H1 (cell line): ENCODE measurements around the gene DRAP1. TPM values are rescaled to one million over a fixed set of nuclear protein-coding genes. Genes with fewer than 3 reads are reported as not detected.
A peak's percentile ranks its signal among the peaks of the same experiment; 100 is the strongest.

Source experiments
- CTCF ChIA-PET: fragments of 300-600 bp; sonication (Branson Sonifier 250); formaldehyde crosslinking; loops from one replicate; lab custom pipeline; 2021; ENCODE audit not compliant: partially characterized antibody; lab: Charles Lee
- POLR2A ChIA-PET: fragments of 300-600 bp; sonication (Branson Sonifier 250); formaldehyde crosslinking; loops from one replicate; lab custom pipeline; 2021; ENCODE audit warnings: inconsistent platforms; ENCODE audit not compliant: partially characterized antibody; lab: Charles Lee
- DNase-seq, 2 experiments: peaks; one replicate each; pipeline versions ENCODE4 v3.0.0 to v3.0.0-alpha.2; 2010 to 2022; ENCODE audit warnings: low spot score in 2 of 2, low read depth in 1 of 2, mixed read lengths in 1 of 2
- FAIRE-seq: peaks from 2 replicates; lab custom pipeline; 2011; peaks lifted over from hg19 to GRCh38; lab: Jason Lieb, UNC
- H2AFZ ChIP-seq: 2 replicates; pipeline ENCODE4 v1.8.1; 2012; ENCODE audit warnings: low read length, inconsistent platforms
- H2AK5ac ChIP-seq: 2 replicates; pipeline ENCODE4 v1.6.1; 2013; ENCODE audit warnings: low read depth, low read length
- H2BK120ac ChIP-seq: replicated peaks from 2 replicates; pipeline ENCODE3; 2013; ENCODE audit warnings: low read depth, low read length, inconsistent platforms
- H2BK12ac ChIP-seq: 2 replicates; pipeline ENCODE4 v1.6.1; 2013; ENCODE audit warnings: low read depth, low read length
- H2BK15ac ChIP-seq: 2 replicates; pipeline ENCODE4 v1.6.1; 2013; ENCODE audit warnings: low read length
- H2BK20ac ChIP-seq: 2 replicates; pipeline ENCODE4 v1.6.1; 2013; ENCODE audit warnings: low read length
- H2BK5ac ChIP-seq: 2 replicates; pipeline ENCODE4 v1.6.1; 2013; ENCODE audit warnings: low read depth, low read length
- H3K14ac ChIP-seq: 2 replicates; pipeline ENCODE4 v1.6.1; 2013; ENCODE audit warnings: inconsistent platforms; ENCODE audit not compliant: insufficient read length
- H3K18ac ChIP-seq: 2 replicates; pipeline ENCODE4 v1.6.1; 2013; ENCODE audit warnings: low read length; ENCODE audit errors: extremely low read depth
- H3K23ac ChIP-seq: 2 replicates; pipeline ENCODE4 v1.6.1; 2013; ENCODE audit warnings: inconsistent platforms; ENCODE audit not compliant: insufficient read length
- H3K23me2 ChIP-seq: 2 replicates; pipeline ENCODE4 v1.6.1; 2013; ENCODE audit warnings: low read depth, low read length
- H3K27ac ChIP-seq: 2 replicates; pipeline ENCODE4 v1.6.1; 2011; ENCODE audit warnings: low read depth, low read length, inconsistent platforms
- H3K27me3 ChIP-seq, 4 experiments: replicated peaks in 1 of 4; 1 replicate in 1 of 4; 2 replicates in 3 of 4; pipeline versions ENCODE4 v1.6.1 to v1.8.1; 2011 to 2013; ENCODE audit warnings: low read length in 3 of 4, mild to moderate bottlenecking in 3 of 4, inconsistent platforms in 2 of 4, mixed read lengths in 2 of 4, moderate library complexity in 1 of 4; ENCODE audit not compliant: control insufficient read depth in 3 of 4, insufficient read depth in 3 of 4; ENCODE audit errors: extremely low read depth in 1 of 4
- H3K36me3 ChIP-seq, 4 experiments: 2 replicates each; pipeline versions ENCODE4 v1.6.1 to v1.8.1; 2011 to 2013; ENCODE audit warnings: mild to moderate bottlenecking in 4 of 4, low read length in 3 of 4, moderate library complexity in 2 of 4, control low read depth in 1 of 4, inconsistent platforms in 1 of 4; ENCODE audit not compliant: insufficient read depth in 4 of 4, control insufficient read depth in 2 of 4
- H3K4ac ChIP-seq: replicated peaks from 2 replicates; pipeline ENCODE3; 2013; ENCODE audit warnings: low read length, low read depth, mixed read lengths, inconsistent platforms; ENCODE audit not compliant: insufficient read length
- H3K4me1 ChIP-seq, 4 experiments: replicated peaks in 1 of 4; 1 replicate in 1 of 4; 2 replicates in 3 of 4; pipeline versions ENCODE4 v1.6.1 to v1.8.1; 2011 to 2013; ENCODE audit warnings: low read length in 3 of 4, inconsistent platforms in 2 of 4, mixed read lengths in 1 of 4; ENCODE audit not compliant: insufficient read depth in 4 of 4, control insufficient read depth in 3 of 4
- H3K4me2 ChIP-seq, 2 experiments: 2 replicates each; pipeline versions ENCODE4 v1.6.1 to v1.8.1; 2011 to 2013; ENCODE audit warnings: low read depth in 2 of 2, low read length in 2 of 2, control low read depth in 1 of 2, inconsistent platforms in 1 of 2, mild to moderate bottlenecking in 1 of 2; ENCODE audit not compliant: insufficient read depth in 1 of 2
- H3K4me3 ChIP-seq, 4 experiments: fragments of 200-600, 300-600 bp in 1 of 4; sonication (generic), shearing (Covaris generic), sonication (Bioruptor Twin) in 1 of 4; 2 replicates each; pipeline versions ENCODE4 v1.5.1 to v1.8.1; 2011 to 2016; ENCODE audit warnings: low read length in 4 of 4, low read depth in 3 of 4, control low read depth in 2 of 4, inconsistent platforms in 2 of 4, mild to moderate bottlenecking in 2 of 4, mixed read lengths in 1 of 4, moderate library complexity in 1 of 4; ENCODE audit not compliant: insufficient read depth in 2 of 4; ENCODE audit errors: extremely low read depth in 1 of 4
- H3K56ac ChIP-seq: replicated peaks from 2 replicates; pipeline ENCODE3; 2013; ENCODE audit warnings: low read depth, mild to moderate bottlenecking, mixed read lengths, low read length, inconsistent platforms; ENCODE audit not compliant: insufficient read length
- H3K79me1 ChIP-seq: 2 replicates; pipeline ENCODE4 v1.6.1; 2013; ENCODE audit warnings: low read depth, low read length, control low read depth
- H3K79me2 ChIP-seq, 2 experiments: 2 replicates each; pipeline versions ENCODE4 v1.6.1 to v1.8.1; 2012 to 2013; ENCODE audit warnings: low read length in 2 of 2, mild to moderate bottlenecking in 2 of 2, inconsistent platforms in 1 of 2; ENCODE audit not compliant: insufficient read depth in 2 of 2, control insufficient read depth in 1 of 2
- H3K9ac ChIP-seq, 4 experiments: replicated peaks in 1 of 4; 1 replicate in 1 of 4; 2 replicates in 3 of 4; pipeline versions ENCODE4 v1.6.1 to v1.8.1; 2011 to 2013; ENCODE audit warnings: low read depth in 3 of 4, low read length in 3 of 4, control low read depth in 2 of 4, mild to moderate bottlenecking in 2 of 4, moderate library complexity in 2 of 4, inconsistent platforms in 1 of 4; ENCODE audit errors: extremely low read depth in 1 of 4
- H3K9me3 ChIP-seq, 2 experiments: 2 replicates each; pipeline versions ENCODE4 v1.6.1 to v1.8.1; 2012 to 2013; ENCODE audit warnings: mild to moderate bottlenecking in 2 of 2, moderate library complexity in 2 of 2, control low read depth in 1 of 2, inconsistent platforms in 1 of 2, low read depth in 1 of 2, low read length in 1 of 2, mixed read lengths in 1 of 2; ENCODE audit not compliant: insufficient read depth in 2 of 2
- H4K20me1 ChIP-seq, 2 experiments: replicated peaks in 1 of 2; 2 replicates each; pipeline versions ENCODE3 to v1.8.1; 2011 to 2013; ENCODE audit warnings: inconsistent platforms in 2 of 2, low read length in 2 of 2, mild to moderate bottlenecking in 1 of 2; ENCODE audit not compliant: insufficient read depth in 2 of 2, control insufficient read depth in 1 of 2
- H4K5ac ChIP-seq: 2 replicates; pipeline ENCODE4 v1.6.1; 2013; ENCODE audit warnings: low read length, low read depth, mixed read lengths, inconsistent platforms; ENCODE audit not compliant: insufficient read length
- H4K8ac ChIP-seq: 2 replicates; pipeline ENCODE4 v1.8.0; 2013; ENCODE audit warnings: mild to moderate bottlenecking, moderate library complexity, low read length, inconsistent platforms; ENCODE audit not compliant: insufficient read depth; ENCODE audit errors: extremely low read depth
- H4K91ac ChIP-seq: replicated peaks from 2 replicates; pipeline ENCODE3; 2013; ENCODE audit warnings: low read length, mixed read lengths, inconsistent platforms; ENCODE audit not compliant: insufficient read length
- ASH2L ChIP-seq: fragments of 200-600, 300-600 bp; sonication (generic); IDR thresholded peaks from one replicate; pipeline ENCODE4 v1.7.1; 2017; ENCODE audit warnings: low read length
- HDAC6 ChIP-seq: IDR thresholded peaks from one replicate; pipeline ENCODE4 v1.7.1; 2012; ENCODE audit warnings: low read depth, mild to moderate bottlenecking, inconsistent platforms, low read length, moderate library complexity
- JUND ChIP-seq: IDR thresholded peaks from 2 replicates; pipeline ENCODE4 v1.6.1; 2011; ENCODE audit warnings: mild to moderate bottlenecking, improper control_type of control experiment, low read length
- KDM1A ChIP-seq: fragments of 200-600, 300-600 bp; sonication (generic); IDR thresholded peaks from 2 replicates; pipeline ENCODE4 v1.7.1; 2016; ENCODE audit warnings: mild to moderate bottlenecking, low read length, borderline replicate concordance
- KDM4A ChIP-seq: IDR thresholded peaks from one replicate; pipeline ENCODE4 v1.7.1; 2012; ENCODE audit warnings: low read depth, mild to moderate bottlenecking, moderate library complexity, low read length, inconsistent platforms; ENCODE audit not compliant: severe bottlenecking
- NANOG ChIP-seq: IDR thresholded peaks from 2 replicates; pipeline ENCODE4 v1.6.1; 2011; ENCODE audit warnings: low read length, low read depth, mild to moderate bottlenecking, inconsistent platforms; ENCODE audit not compliant: insufficient read depth, poor library complexity, severe bottlenecking
- PHF8 ChIP-seq: fragments of 200-600 bp; sonication (generic); conservative IDR thresholded peaks from 2 replicates; pipeline ENCODE4 v1.7.1; 2012; ENCODE audit warnings: low read depth, mild to moderate bottlenecking, inconsistent platforms, low read length, moderate library complexity
- RFX5 ChIP-seq: IDR thresholded peaks from 2 replicates; pipeline ENCODE4 v1.6.1; 2011; ENCODE audit warnings: low read depth, low read length, improper control_type of control experiment, borderline replicate concordance
- RNF2 ChIP-seq: fragments of 200-900, 300-1000 bp; sonication (generic); IDR thresholded peaks from 2 replicates; pipeline ENCODE4 v1.7.1; 2016; ENCODE audit warnings: borderline replicate concordance, low read depth, mild to moderate bottlenecking, antibody characterized with exemption, low read length; ENCODE audit not compliant: poor library complexity, severe bottlenecking; ENCODE audit errors: missing control alignments
- YY1 ChIP-seq: IDR thresholded peaks from 2 replicates; pipeline ENCODE4 v1.6.1; 2011; ENCODE audit warnings: low read depth, mild to moderate bottlenecking, low read length
- ZNF274 ChIP-seq: IDR thresholded peaks from 2 replicates; pipeline ENCODE4 v1.7.0; 2012; ENCODE audit warnings: low read length, borderline replicate concordance; ENCODE audit errors: extremely low read depth
- WGBS, 2 experiments: shearing (Covaris generic) in 1 of 2; methylation state at CpG; one replicate each; pipeline versions ENCODE4 v1.1.6 to v1.1.7; 2013 to 2015; ENCODE audit warnings: low lambda C conversion rate in 2 of 2, mixed read lengths in 2 of 2, inconsistent platforms in 1 of 2, low coverage in 1 of 2, missing lambda C conversion rate in 1 of 2; ENCODE audit not compliant: insufficient replicate concordance in 2 of 2, insufficient coverage in 1 of 2, insufficient read length in 1 of 2; ENCODE audit errors: extremely low coverage in 1 of 2, missing lambda C conversion rate in 1 of 2; 5-methylcytosine and 5-hydroxymethylcytosine counted together
- polyA plus RNA-seq, 7 experiments: library from polyadenylated mRNA; depleted of rRNA in 3 of 7; stranded (reverse) in 5 of 7; unstranded in 2 of 7; fragments of >200 nt in 5 of 7; fragments of 200-250 nt in 2 of 7; gene quantifications; 1 replicate in 5 of 7; 2 replicates in 1 of 7; 4 replicates in 1 of 7; pipeline versions ENCODE4 v1.2.1 to v1.2.3, GENCODE V29; 2011 to 2013; ENCODE audit warnings: missing spikeins in 2 of 7, mixed read lengths in 2 of 7
- total RNA-seq: library from RNA; stranded (reverse); fragmentation: NEBNext Ultra II Directional; extraction: Animal tissue kit (Norgen Biotek cat#: 25700); gene quantifications from 2 replicates; pipeline ENCODE4 v1.2.1, GENCODE V29; 2021

The DRAP1 gene
- total and polyA plus RNA-seq, 2 of the 8 experiments (the other 6 are each of a cell fraction or from before 2014, with no cell fraction given): 62.5 to 98.7 TPM

DNA sequence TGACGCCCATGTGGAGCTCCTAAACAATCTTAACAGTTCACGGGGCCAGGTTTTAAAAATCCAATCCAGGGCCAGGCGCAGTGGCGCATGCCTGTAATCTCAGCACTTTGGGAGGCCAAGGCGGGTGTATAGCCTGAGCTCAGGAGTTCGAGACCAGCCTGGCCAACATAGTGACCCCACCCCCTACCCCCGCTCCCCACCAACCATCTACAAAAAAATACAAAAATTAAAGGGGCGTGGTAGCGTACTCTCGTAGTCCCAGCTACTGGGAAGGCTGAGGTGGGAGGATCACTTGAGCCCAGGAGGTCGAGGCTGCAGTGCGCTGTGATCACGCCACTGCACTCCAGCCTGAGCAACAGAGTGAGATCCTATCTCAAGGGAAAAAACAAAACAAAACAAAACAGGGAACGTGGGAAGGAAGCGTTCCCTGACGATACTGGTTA is 41.6 kb downstream of the DRAP1 start:
- POLR2A ChIA-PET: interaction anchor here (0.6 to 1.6 kb wide), 9 partner anchors 9 to 104 kb away, joined by 3 to 5 read pairs (median 3); partner anchors contain the start of gene MUS81
- TF ChIP-seq YY1: no peak
- no peak for TF ChIP-seq RNF2
- no peak for TF ChIP-seq NANOG
- TF ChIP-seq JUND: no peak
- TF ChIP-seq ASH2L: no peak
- no peak for TF ChIP-seq RFX5
- no peak for TF ChIP-seq PHF8
- TF ChIP-seq KDM1A: no peak
- no peak for TF ChIP-seq HDAC6
- TF ChIP-seq KDM4A: no peak
- TF ChIP-seq ZNF274: no peak
- TF ChIP-seq, all 59 proteins: peak for 0
- Histone ChIP-seq H4K5ac (peak overlapping the region; percentile 54), H2BK5ac (peak overlapping the region; percentile 88), H3K56ac (no peak overlapping the region), H4K91ac (no peak overlapping the region), H2BK20ac (no peak overlapping the region), H2BK12ac (peak overlapping the region; percentile 44), H2BK120ac (no peak overlapping the region), H3K79me2 (peaks cover 11 to 21% of the 10 kb centered on the region in 2 experiments), H3K18ac (peak overlapping the region; percentile 32; the same call in 1 of the 2 replicates), H3K79me1 (peaks cover 9% of the 10 kb centered on the region), H4K8ac (peak overlapping the region; percentile 96; the same call in 1 of the 2 replicates), H3K27me3 (no peaks in the 10 kb centered on the region), H3K36me3 (peaks cover 6 to 17% (median 10%) of the 10 kb centered on the region in 4 experiments), H2AK5ac (no peak overlapping the region), H3K14ac (no peak overlapping the region), H3K9ac (peak overlapping the region in 3 of 4 experiments; percentile 77 to 86 (median 78); a peak in 6 of 7 replicates), H3K4me1 (peaks cover 0 to 14% (median 3%) of the 10 kb centered on the region in 4 experiments; a peak in 5 of 7 replicates), H4K20me1 (peaks cover 1 to 7% of the 10 kb centered on the region in 2 experiments), H2AFZ (peak overlapping the region; percentile 23; the same call in 1 of the 2 replicates), H3K23ac (no peak overlapping the region), H3K23me2 (peaks cover 14% of the 10 kb centered on the region; the same call in 1 of the 2 replicates), H2BK15ac (no peak overlapping the region), H3K9me3 (no peaks in the 10 kb centered on the region), H3K27ac (peak overlapping the region; percentile 60; the same call in 1 of the 2 replicates), H3K4me2 (peak overlapping the region; percentile 71 to 91), H3K4me3 (peak overlapping the region; percentile 80 to 92 (median 88)), H3K4ac (peak overlapping the region; percentile 0)
- DNase-seq (no peak), FAIRE-seq (no peak)
- WGBS, 2 experiments: 57% methylated on average over 15 of the region's 16 CpGs; no CpG with 5 or more reads in 1 of the 2 experiments
- CTCF ChIA-PET: interaction anchor here (0.6 to 2.2 kb wide), 8 partner anchors 28 to 176 kb away, joined by 3 to 7 read pairs (median 4); partner anchors contain the start of genes CCDC85B and FIBP
